Stimulated activated CD4-positive, alpha-beta T cell treated with anti-CD3 and anti-CD28 coated beads, Interleukin-1b, Interleukin-23, amount 100 ng/mL, for 1 hour (primary cell): Measurements from ENCODE around the gene ST6GALNAC2.

ENCODE experiments used
- DNase-seq, 2 donors: peaks; one replicate each; pipeline ENCODE4 v3.0.0-alpha.2; 2020; ENCODE audit warnings: low read depth in 2 of 2

Gene ST6GALNAC2

DNA sequence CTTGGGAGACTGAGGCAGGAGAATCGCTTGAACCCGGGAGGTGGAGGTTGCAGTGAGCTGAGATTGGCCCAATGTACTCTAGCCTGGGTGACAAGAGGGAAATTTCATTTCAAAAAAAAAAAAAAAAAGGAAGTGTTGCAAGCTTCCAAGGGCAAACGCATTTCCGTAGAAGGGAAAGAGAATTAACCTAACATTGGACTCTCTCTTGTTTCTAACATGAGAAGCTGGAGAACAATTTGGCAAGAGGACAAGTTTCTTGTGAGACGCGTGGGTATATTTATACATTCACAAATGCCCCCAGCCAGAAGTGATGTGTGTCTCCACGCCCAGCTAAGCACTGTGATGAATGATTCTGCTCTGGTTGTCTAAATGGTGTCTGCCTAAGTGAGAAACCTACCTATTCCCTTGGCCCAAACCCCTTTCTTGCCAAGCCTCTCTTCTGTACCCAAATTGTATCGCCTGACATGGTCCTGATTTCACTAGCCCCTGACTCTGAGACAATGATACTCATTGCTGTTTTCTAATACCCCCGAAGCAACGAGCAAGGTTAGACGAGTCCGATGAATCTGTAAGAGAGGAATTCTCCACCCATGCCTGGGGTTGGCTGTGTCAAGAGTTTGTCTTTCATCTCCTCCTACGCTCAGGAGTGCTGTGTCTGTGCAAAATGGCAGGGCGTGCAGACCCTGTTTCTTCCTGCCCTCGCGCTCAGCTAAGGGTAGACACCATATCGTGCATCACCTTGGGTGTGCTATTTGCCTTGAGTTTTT lies 14.2 kb upstream of the ST6GALNAC2 start:
- no peak for DNase-seq

GRCh38 chr17:76598004-76598439 lies 12.4 kb upstream of the ST6GALNAC2 start:
- no peak for DNase-seq

- DNase-seq = no peak
Measured at GRCh38 chr17:76597156-76598003, 11.7 kb upstream of the ST6GALNAC2 start.

DNA sequence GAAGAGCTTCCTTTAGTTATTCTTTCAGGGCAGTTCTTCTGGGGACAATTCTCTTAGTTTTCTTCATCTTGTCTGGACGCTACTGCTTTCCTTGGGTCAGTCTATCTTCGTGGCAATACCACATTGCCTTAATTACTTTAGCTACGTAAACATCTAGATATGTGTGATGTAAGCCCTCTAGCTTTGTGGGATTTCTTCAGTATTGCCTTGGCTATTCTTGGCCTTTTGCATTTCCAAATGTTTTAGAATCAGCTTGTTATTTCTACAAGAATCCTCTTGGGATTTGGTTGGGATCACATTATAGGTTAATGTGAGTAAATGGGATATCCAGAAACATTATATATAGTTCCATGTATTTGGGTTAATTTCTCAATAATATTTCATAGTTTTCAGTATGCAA lies 9.0 kb upstream of the ST6GALNAC2 start:
- DNase-seq = no peak

DNA sequence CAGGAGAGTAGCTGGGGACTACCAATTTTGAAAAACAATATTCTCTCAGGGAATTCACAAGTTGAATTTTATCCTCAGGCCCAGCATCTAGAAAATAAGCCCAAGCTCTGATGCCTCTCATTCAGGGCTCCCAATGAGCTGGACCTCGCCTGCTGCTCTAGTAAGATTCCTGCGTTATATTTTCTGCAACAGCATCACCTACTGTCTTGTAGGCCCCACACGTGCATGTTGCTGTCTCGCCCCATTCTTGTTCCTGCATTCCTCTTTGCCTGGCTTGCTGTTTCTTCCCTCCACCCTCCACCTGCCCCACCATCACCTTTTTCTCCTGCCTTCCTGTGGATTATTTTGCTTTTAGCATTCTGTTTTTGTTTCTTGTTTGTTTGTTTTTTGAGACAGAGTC lies 8.3 kb upstream of the ST6GALNAC2 start:
- DNase-seq = no peak

DNA sequence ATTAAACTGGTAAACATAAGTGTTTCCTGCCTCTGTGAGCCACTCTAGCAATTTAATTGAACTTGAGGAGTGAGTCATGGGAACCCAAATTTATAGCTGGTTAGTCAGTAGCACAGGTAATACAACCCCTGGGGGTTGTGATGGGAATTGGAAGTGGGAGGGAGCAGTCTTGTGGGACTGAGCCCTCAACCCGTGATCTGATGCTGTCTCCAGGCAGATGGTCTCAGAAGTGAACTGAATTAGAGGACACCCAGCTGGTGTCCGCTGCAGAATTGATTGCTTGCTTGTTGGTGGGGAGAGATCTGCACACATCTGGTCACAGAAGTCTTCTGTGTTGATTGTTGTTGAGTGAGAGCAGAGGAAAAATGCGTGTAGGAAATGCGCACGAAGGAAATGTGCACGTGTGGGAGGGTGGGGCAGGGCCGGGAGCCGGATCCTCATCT lies 7.7 kb upstream of the ST6GALNAC2 start:
- no peak for DNase-seq

DNA sequence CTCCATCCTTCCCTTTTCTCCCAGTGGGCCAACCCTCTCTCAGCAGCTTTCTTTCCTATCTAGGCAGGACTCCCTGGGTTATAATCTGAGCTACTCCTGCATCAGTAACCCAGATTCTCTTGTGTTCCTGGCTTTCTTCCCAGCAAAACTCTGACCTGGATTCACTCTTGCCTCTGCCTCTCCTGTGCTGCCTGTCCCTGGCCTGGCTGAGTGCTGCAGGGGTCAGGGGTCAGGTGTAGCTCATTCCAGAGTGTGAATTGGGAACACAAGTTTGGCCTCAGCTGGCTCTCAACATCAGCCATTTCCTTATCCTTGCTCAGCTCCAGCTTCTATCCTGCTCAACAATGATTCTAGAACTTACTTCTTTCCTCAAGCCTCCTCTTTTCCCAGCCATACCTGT lies 2.5 kb upstream of the ST6GALNAC2 start:
- no peak for DNase-seq

DNA sequence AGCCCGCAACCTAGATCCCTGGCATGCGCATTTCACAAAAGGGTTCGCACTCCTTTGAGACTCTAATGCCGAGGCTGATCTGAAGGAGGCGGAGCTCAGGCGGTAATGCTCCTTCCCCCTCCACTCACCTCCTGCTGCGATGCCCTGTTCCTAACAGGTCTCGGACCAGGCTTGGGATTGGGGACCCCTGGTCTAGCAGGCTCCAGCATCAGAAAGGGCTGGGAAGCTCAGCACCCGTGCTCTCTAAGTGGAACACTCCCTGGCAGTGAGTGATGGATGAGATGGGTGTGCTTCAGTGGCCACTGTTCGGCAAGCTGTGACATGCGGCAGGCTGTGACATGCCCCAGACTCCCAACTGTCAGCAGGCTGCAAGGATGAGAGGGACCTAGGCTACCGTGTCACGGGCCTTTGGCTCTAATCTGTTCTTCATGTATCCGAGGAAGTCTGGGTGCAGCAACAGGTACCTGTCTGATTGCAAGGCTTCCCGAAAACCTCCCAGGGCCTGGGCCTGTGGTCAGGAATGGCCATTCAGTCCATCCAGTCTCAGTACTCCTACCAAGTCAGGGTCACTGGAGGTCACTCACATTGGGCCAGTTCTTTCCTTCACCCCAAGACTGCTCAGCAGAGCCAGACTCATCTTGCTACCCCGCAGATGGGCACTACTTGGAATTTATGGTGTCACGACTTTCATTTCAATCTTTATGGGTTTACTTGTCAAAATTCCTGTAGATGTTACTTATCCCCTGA lies 1.3 kb upstream of the ST6GALNAC2 start:
- DNase-seq = no peak

GRCh38 chr17:76585033-76585648 lies 519 bp downstream of the ST6GALNAC2 start:
- no peak for DNase-seq

- no peak for DNase-seq
Measured at GRCh38 chr17:76584427-76585032, 1.1 kb downstream of the ST6GALNAC2 start.

- DNase-seq = no peak
Measured at GRCh38 chr17:76582660-76583059, 3.0 kb downstream of the ST6GALNAC2 start.

GRCh38 chr17:76581515-76581914 lies 4.1 kb downstream of the ST6GALNAC2 start:
- no peak for DNase-seq

- no peak for DNase-seq
Measured at GRCh38 chr17:76579281-76579680, 6.4 kb downstream of the ST6GALNAC2 start.

GRCh38 chr17:76578376-76578775 lies 7.3 kb downstream of the ST6GALNAC2 start:
- no peak for DNase-seq

DNA sequence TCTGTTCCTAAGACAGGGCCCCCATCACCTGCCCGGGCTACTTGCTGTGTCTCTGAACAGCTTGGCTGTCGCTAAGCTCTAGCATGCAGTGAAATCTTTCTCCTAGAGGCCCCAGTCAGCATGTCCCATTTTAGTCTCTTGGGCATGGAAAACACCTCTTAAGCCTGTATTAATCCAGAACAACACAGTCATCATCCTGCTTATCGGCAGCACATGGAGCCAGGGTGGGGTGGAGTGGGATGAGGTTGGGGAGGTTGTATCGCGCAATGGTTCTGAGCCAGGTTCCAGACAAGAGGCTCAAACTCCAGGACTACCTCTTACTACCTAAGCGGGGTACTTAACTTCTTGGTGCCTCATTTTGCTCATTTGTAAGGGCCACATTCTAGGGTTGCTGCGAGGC lies 7.8 kb downstream of the ST6GALNAC2 start:
- DNase-seq = no peak

DNA sequence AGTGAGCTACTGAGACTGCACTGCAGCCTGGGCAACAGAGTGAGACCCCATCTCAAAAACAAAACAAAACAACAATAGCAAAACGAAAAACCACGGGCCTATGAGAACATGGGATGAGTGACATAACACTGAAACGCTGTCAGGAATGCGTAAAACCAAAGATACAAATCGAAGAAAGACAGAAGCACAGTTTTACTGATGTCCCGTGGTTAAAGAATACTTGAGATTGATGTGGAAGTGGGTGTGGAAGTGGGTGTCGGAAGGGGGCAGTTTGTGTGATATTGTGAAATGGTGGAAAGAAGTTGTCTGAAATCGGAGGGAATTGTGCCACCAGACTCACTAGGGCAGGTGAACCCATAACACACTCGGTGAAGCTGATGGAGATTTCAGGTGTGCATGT lies 9.5 kb downstream of the ST6GALNAC2 start:
- DNase-seq = no peak

- no peak for DNase-seq
Measured at GRCh38 chr17:76575570-76575969, 10.1 kb downstream of the ST6GALNAC2 start.

DNA sequence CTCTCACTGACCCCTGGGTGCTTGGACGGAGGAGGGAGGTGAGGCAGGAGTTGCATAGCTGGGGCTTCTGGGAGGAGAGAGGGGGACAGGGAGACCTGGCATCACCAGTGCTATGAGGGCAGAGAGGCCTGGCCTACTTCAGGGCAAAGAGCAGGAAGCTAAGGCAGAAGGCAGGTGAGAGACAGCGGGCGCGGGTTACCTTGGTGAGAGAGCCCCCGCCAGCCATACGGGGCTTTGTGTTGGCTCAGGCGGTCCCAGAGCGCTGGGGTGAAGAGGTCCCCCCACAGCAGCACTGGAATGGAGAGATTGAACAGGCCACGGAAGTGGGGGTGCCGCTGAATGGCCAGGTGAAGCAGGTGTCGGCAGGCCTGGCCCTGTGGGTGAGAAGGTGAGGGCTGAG lies 11.5 kb downstream of the ST6GALNAC2 start:
- no peak for DNase-seq

DNA sequence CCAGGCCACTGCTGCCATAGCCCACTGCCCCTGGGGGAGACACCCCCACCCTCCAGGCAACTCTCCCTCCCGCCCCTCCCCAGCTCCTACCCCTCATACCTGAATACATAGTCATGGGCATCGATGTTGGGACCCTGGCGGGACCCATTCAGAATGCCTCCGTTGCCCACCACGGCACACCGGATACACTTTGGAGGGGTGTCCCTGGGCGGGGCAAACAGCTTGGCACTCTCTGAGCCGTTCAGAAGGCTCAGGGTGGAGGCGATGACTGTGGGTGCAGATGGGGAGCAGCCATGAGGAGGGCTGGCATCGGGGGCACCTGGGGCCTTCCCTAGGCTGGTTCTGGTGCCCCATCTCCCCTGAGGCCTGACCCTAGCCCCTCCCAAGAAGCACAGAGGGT lies 12.6 kb downstream of the ST6GALNAC2 start:
- DNase-seq = no peak

DNA sequence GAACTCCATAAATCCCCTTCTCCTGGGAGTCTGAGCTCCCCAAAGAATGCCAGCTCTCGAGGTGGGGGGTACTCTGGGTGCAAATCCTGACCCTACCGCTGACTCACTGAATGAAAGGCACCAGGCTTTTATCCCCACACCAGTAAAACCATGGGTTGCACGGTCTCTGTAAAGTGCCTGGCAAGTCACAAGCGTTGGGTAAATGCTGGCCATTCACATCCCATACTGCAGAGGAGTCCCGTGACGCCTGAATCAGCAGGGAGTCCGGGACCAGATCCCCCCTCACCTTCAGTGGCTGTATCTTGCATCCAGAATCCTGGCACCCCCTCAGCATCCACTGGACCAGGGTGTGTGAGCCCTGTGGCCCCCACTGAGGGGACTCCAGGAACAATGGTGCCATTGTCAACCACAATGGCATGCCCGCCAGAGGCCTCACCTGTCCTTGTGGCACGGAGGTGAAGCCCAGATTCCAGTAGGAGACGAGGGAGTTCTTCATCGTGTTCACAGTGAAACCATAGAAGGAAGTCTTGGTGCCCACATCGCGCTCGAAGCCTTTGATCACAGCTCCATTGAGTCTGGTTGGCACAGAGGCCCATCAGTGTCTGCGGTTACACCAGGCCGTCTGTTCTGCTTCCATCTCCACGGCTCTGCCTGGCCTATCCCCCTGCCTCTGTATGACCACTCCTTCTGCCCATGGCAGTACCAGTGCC lies 13.3 kb downstream of the ST6GALNAC2 start:
- no peak for DNase-seq
